HG03457 (cell line): ENCODE results near the gene RIN1.

Source experiments
- ATAC-seq: cut with Tn5 transposase; IDR thresholded peaks from one replicate; pipeline ENCODE4 v1.9.1; 2021; ENCODE audit warnings: moderate number of reproducible peaks; ENCODE audit not compliant: unreplicated experiment

RIN1 gene

DNA sequence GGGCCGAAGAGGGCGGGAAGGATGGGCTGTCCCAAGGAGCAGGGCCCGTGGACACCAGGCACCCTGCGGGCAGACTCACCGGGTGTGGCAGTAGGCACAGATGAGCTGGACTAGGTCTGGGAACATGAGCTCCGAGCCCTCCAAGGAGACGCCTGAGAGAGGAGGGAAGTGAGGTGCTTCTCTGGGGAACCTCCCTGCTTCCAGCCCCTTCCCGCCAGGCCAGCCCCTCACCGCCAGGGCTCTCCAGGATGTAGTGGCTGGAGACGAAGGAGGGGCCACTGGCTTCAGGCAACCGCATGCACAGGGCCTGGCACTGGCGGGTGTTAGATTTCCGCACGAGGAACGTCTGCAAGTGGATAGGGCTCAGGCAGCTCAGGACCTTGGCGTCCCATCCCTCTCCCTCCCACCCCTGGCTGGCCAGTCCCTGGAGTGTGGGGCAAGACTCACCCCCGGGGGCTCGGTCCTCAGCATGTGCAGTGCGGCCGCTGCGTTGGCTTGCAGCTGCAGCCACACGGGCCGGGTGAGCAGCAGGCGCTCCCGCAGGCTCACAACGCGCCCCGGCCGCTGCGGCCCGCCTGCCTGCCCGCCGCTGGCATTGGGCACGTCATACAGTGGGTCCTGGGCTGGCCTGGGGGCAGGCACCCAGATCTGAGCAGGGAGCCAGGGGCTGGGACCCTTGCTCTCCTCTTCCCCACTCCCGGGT, 552 bp downstream of the RIN1 start:
- ATAC-seq, result no peak

GRCh38 chr11:66334605-66335442, 1.4 kb downstream of the RIN1 start:
- no peak for ATAC-seq

- ATAC-seq, result no peak
These were observed 2.2 kb downstream of the RIN1 start for GRCh38 chr11:66333896-66334604.

DNA sequence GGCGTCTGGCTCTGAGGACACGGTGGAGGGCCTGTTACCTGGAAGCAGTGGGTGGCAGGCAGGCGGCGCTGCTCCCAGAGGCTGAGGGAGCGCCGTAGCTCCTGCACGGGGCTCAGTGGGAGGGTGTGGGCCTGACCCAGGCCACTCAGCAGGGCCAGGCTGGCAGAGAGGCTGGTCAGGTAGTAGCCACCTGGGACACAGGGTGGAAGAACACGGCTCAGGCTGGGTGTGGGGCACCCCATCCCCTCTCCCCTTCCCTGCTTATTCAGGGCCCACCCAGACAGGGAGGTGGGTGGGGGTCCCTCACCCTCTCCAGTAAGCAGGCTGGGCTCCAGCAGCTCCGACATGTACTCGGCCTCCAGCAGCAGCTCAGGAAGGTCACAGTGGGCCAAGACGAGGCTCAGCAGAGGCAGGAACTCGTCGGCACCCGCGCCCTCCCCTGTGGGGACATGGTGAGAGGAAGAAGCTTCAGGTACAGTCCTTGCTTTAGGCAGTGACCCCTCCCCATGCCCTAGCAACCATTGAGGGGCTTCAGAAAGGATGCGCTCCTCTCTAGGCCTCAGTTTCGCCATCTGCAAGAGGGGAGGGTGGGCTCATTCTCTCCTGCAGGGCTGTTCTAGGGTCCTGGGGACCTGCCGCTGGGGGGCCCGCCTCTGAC, 2.9 kb downstream of the RIN1 start:
- no peak for ATAC-seq

DNA sequence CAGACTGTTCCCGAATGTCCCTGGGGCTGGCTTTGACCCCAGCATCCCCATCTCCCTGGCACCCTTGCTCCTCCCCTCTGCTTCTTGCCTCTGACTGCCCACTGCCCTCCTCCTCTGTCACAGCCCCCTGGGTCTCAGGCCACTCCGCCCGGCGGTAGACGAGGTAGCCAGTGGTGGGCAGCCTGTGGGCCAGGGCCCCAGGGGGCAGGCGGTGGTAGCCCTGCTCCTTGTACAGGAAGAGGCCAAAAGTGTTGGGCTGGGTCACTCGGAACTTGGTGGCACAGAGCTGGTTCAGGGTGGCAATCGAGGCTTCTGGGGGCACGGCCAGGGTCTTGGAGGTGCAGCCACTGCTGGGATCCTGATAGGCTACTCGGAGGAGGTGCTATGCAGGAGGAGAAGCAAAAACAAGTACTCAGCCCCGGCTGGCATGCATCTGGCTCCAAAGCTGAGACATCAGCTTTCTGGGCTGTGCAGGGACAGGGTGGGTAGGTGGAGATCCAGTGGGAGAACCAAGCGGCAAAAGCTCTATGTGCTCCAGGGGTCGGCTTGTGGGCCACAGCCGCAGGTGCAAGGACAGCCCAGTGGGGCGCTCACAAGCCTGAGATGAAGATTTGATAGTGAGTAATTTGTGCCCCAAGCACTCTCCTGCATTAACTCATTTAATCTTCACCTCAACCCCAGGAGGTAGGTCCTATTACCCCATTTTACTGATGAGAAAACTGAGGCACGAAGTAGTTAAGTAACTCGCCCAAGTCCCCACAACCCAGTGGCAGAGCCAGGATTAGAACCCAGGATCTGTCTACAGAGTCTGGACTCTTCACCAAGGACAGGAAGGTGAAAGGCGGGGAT, 3.6 kb downstream of the RIN1 start:
- ATAC-seq, result no peak

- ATAC-seq, result no peak
These were observed 4.5 kb downstream of the RIN1 start for GRCh38 chr11:66331542-66332370.

GRCh38 chr11:66330931-66331330, 5.3 kb downstream of the RIN1 start:
- no peak for ATAC-seq

- no peak for ATAC-seq
These were observed 7.0 kb downstream of the RIN1 start for GRCh38 chr11:66329165-66329673.

DNA sequence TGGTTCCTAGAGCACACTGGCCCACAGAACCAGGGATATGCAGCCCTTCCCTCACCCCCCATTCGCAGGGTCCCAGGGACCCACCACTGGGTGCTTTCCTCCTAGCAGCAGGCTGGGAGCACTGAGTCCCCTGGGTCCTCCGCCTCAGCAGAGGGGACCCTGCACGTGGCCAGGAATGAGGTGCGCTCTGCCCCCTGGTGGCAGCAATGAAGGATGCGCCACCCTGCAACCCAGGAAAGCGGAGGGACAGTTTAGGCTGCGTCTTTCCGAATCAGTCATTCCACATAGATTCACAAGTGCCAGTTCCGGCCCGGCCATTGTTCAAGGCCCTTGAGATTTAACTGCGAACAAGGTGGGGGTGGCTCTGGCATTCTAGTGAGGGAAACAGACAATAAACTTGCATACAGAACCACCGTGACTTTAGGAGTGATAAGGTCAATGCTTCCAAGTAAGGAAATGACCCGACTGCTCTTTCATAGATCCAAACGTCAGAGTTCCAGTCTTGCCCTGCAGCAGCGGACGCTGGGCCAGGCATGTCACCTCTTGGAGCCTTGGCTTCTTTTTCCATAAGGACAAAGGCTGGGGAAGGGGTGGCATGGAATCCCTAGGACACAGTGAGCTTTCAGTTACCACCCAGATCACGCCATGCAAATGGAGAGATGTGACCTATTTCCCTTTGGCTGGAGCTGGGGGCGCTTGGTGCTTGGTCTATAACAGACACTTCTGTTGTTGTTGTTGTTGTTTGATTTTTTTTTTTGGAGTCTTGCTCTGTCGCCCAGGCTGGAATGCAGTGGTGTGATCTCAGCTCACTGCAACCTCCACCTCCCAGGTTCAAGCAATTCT, 7.7 kb downstream of the RIN1 start:
- no peak for ATAC-seq

DNA sequence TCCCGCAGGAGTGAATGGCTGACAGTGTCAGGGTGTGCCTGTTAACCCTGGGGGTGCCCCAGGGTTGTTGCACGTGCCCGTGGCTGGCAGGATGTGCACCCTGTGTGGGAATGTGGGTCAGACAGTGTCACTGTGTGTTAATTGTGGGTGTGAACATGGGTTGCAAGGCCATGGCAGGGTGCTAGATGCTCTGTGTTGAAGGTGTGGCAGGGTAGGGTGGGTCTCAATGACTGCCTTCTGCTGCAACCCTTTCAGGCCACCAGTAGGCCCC, 8.3 kb downstream of the RIN1 start:
- no peak for ATAC-seq

GRCh38 chr11:66327171-66328030, 8.8 kb downstream of the RIN1 start:
- no peak for ATAC-seq

DNA sequence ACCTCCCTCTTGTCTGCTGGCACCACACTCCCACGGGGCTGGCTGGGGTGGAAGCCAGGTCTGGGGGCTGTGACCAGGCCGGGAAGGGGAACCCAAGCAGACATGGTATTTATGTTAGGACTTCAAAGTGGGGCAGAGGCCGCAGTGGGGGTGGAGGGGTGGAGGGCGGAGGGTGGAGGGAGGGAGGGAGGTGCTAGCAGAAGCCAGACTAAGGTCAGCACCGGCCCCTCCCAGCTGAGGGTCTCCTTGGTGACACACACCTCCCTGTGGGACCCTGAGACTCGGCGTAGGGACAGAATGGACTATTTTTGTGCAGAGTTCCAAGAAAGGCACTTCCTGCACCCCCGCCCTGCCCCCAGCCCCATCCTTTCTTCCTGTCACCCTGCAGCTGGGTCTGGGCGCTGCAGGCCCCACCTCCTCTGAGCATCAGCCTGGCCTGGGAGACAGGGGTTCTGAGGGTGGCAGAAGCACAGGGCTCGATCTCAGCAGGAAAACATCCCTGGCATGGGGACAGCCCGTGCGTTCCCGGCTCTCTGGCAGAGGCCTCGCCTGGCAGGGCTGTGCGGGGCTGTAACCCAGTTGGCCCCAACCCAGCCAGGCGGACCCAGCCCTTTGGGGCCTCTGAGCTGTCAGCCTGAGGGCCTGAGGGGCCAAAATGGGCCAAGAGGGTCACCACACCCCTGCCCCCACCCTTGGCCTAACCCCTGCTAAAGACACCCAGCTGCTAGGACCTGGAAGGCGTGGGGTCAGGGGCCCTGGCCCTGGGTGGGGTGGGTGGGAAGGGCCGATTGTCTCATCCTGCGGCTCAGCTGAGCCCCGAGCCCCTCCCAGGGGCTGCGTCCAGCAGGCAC, 9.7 kb downstream of the RIN1 start:
- ATAC-seq, result no peak

DNA sequence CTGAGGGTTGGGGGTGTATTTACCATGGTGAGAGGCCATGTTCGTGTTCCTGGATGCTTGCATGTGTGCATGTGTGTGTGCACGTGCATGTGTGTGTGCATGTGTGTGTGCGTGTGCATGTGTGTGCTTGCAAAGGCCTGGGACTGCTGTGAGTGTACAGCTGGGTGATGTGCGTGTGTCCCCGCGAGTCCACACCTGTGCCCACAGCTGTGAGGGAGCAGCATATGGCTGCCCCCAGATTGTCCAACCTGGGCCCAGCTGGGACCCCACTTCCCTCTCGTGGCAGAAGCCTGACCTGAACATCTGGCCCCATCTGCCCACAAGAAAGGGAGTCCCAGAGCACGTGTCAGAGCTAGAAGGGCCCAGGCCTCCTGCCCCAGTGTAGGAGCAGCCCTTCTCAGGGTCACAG, 11.0 kb downstream of the RIN1 start:
- no peak for ATAC-seq

GRCh38 chr11:66324664-66325063, 11.6 kb downstream of the RIN1 start:
- ATAC-seq, result no peak

DNA sequence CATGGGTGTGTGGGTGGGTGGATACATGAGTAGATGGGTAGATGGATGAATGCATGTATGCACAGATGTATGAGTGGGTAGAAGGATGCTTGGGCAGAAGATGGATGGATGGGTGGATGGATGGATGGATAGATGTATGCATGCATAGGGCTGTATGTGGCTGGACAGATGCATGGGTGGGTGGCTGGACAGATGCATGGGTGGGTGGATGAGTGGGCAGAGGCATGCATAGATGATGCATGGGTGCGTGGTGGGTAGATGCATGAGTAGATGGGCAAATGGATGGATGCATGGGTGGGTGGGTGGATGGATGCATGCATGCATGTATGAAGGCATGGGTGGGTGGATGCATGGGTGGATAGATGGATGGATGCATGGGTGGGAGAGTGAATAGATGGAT, 12.6 kb downstream of the RIN1 start:
- ATAC-seq, result no peak

DNA sequence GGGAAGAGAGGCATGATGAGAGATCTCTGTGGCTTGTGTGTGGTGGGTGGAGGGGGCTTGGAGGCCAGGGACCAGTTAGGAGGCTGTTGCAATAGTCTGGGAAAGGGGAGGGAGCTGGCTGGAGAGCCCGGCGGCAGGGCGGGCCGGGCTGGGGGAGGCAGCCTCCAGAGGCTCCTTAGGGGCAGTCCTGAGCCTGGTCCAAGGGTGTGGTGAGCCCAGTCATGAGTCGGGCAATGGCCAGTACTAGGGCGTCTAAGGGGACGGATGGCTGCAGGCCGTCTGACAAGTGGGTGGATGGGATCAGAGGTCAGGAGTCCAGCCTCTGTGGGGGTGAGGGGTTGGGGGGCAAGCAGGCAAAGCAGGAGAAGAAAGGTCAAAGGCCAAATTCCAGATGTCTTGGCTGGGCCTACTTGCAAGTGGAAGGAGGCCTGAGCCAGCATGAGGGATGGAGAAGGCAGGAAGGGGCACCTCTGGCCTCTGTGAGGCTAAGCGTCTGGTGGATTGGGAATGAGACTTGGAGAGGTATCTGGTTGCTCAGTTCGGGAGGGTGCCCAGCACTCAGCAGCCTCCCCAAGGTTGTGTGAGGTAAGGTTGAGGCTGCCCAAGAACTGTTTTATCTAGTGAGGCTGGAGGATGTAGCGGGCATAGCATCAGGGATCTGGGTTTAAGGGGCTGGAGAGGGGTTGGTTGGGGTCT, 13.4 kb downstream of the RIN1 start:
- no peak for ATAC-seq
